ENCODE data around the gene GLMN.

DNA sequence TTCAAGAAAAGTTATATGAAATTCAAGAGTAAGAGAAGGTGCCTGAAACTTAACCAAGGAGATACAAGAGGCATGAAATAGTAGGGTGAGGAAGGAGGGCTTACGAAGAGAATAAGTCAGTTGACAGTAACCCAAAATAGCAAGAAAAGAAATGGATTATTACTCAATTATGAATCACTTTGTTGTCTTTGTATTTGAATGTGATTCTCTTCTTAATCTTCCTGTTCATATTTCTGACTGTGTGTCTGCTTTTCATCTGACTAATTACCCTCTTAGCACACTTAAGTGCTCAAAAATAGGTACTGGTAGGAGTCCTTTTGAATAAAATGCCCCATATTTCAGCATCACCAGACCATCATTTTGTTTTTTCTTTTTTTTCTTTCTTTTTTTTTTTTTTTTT lies 39.4 kb downstream of the GLMN start:
- TF ChIP-seq POLR2AphosphoS5 (IDR thresholded peaks at IDR 0.05; ENCODE audit: low read depth) (no peak), REST (IDR thresholded peaks at IDR 0.05; ENCODE audit: insufficient replicate concordance, low read depth) (no peak)
- TF ChIP-seq, protein P1, sequence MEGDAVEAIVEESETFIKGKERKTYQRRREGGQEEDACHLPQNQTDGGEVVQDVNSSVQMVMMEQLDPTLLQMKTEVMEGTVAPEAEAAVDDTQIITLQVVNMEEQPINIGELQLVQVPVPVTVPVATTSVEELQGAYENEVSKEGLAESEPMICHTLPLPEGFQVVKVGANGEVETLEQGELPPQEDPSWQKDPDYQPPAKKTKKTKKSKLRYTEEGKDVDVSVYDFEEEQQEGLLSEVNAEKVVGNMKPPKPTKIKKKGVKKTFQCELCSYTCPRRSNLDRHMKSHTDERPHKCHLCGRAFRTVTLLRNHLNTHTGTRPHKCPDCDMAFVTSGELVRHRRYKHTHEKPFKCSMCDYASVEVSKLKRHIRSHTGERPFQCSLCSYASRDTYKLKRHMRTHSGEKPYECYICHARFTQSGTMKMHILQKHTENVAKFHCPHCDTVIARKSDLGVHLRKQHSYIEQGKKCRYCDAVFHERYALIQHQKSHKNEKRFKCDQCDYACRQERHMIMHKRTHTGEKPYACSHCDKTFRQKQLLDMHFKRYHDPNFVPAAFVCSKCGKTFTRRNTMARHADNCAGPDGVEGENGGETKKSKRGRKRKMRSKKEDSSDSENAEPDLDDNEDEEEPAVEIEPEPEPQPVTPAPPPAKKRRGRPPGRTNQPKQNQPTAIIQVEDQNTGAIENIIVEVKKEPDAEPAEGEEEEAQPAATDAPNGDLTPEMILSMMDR (IDR thresholded peaks at IDR 0.05; ENCODE audit: insufficient read depth, low read length), result no peak
